ENCODE results near the gene BCAP31. TPM values are rescaled to one million over a fixed set of nuclear protein-coding genes. Genes with fewer than 3 reads are reported as not detected.
A peak's percentile ranks its signal among the peaks of the same experiment; 100 is the strongest.

BCAP31 gene
- total and polyA plus RNA-seq, 10 donors = 77.3 to 173 (median 134) TPM

GRCh38 chrX:153669174-153669890, 54.9 kb downstream of the BCAP31 start:
- TF ChIP-seq POLR2A (IDR thresholded peaks at IDR 0.05) (no peak), CTCF (IDR thresholded peaks at IDR 0.05 in 8 of 11, conservative IDR thresholded peaks at IDR 0.05 in 3 of 11) (peak; percentile 18 to 84 (median 79))
- intact Hi-C loops (cut with DNase I; ENCODE audit: low total_unique reads) = loop anchor here (10.0 kb wide), 1 partner anchor 55 kb away; no protein-coding TSS in a partner anchor
- Histone ChIP-seq H3K4me1 (peaks cover 0 to 10% (median 3%) of the 10 kb centered on the region in 6 donors), H3K27me3 (replicated peaks in 1 of 7) (peaks cover 0 to 48% (median 15%) of the 10 kb centered on the region in 7 donors), H3K4me3 (no peak overlapping the region), H3K27ac (no peak overlapping the region), H3K9me3 (peaks cover 0 to 6% (median 0%) of the 10 kb centered on the region in 8 donors), H3K36me3 (no peaks in the 10 kb centered on the region)
- DNase-seq = peak; percentile 84
- WGBS, 5 donors = 51 to 75% (median 58%) methylated on average over 6 to 17 of the region's 17 CpGs

- TF ChIP-seq CTCF (IDR thresholded peaks at IDR 0.05 in 8 of 11, conservative IDR thresholded peaks at IDR 0.05 in 3 of 11) (no peak), POLR2AphosphoS5 (IDR thresholded peaks at IDR 0.05) (no peak), POLR2A (IDR thresholded peaks at IDR 0.05) (no peak)
Observed at GRCh38 chrX:153668423-153669173, 55.6 kb downstream of the BCAP31 start.

GRCh38 chrX:153667956-153668396, 56.2 kb downstream of the BCAP31 start:
- TF ChIP-seq CTCF (IDR thresholded peaks at IDR 0.05 in 8 of 11, conservative IDR thresholded peaks at IDR 0.05 in 3 of 11) (peak; percentile 56 to 88 (median 81)), POLR2AphosphoS5 (IDR thresholded peaks at IDR 0.05) (no peak)
- no peaks in the 10 kb centered on the region for H3K36me3 ChIP-seq
- H3K4me1 ChIP-seq = peaks cover 0 to 8% (median under 1%) of the 10 kb centered on the region in 6 donors
- intact Hi-C loops (cut with DNase I; ENCODE audit: low total_unique reads) = loop anchor here (10.0 kb wide), 1 partner anchor 53 kb away; no protein-coding TSS in a partner anchor
- H3K4me3 ChIP-seq = peak overlapping the region in 1 of 8 donors; percentile 43
- H3K9me3 ChIP-seq = peaks cover 0 to 6% (median 0%) of the 10 kb centered on the region in 8 donors
- peak; percentile 89 for DNase-seq
- no peak overlapping the region for H3K27ac ChIP-seq
- WGBS, 5 donors = 24 to 41% (median 29%) methylated on average over 3 to 14 of the region's 14 CpGs
- peaks cover 0 to 44% (median 11%) of the 10 kb centered on the region in 7 donors for H3K27me3 ChIP-seq (replicated peaks in 1 of 7)

More at GRCh38 chrX:153668423-153669173, 55.6 kb downstream of the BCAP31 start:
- Histone ChIP-seq H3K27me3 (replicated peaks in 1 of 7) (peaks cover 0 to 43% (median 14%) of the 10 kb centered on the region in 7 donors), H3K27ac (no peak overlapping the region), H3K4me3 (no peak overlapping the region), H3K4me1 (peaks cover 0 to 10% (median 3%) of the 10 kb centered on the region in 6 donors), H3K9me3 (peaks cover 0 to 6% (median 0%) of the 10 kb centered on the region in 8 donors), H3K36me3 (no peaks in the 10 kb centered on the region)
- 76 to 89% (median 86%) methylated on average over 5 to 11 of the region's 11 CpGs for WGBS, 5 donors
- DNase-seq = no peak
- intact Hi-C loops (cut with DNase I; ENCODE audit: low total_unique reads) = loop anchor here (10.0 kb wide), 1 partner anchor 54 kb away; no protein-coding TSS in a partner anchor
